Upper lobe of left lung (tissue), 4 donors: ENCODE measurements around the gene OR10AD1.

ENCODE experiments used
- EP300 ChIP-seq, 4 donors: sonication (generic); formaldehyde crosslinking; IDR thresholded peaks; one replicate each; pipeline ENCODE4 v1.5.1; 2017; ENCODE audit warnings: antibody characterized with exemption in 4 of 4, control low read depth in 2 of 4
- POLR2A ChIP-seq, 4 donors: fragments of 450-650 bp; IDR thresholded peaks; one replicate each; pipeline ENCODE4 v1.5.1; 2016 to 2017; ENCODE audit warnings: antibody characterized with exemption in 4 of 4, mild to moderate bottlenecking in 2 of 4
- TF ChIP-seq, protein P1 (sequence below), 6 experiments: fragments of 450-650 bp in 4 of 6; fragments of 200-600 bp in 2 of 6; sonication (generic) in 2 of 6; IDR thresholded peaks; one replicate each; pipeline ENCODE4 v1.5.1; 2016 to 2019; ENCODE audit warnings: antibody characterized with exemption in 6 of 6

DNA sequence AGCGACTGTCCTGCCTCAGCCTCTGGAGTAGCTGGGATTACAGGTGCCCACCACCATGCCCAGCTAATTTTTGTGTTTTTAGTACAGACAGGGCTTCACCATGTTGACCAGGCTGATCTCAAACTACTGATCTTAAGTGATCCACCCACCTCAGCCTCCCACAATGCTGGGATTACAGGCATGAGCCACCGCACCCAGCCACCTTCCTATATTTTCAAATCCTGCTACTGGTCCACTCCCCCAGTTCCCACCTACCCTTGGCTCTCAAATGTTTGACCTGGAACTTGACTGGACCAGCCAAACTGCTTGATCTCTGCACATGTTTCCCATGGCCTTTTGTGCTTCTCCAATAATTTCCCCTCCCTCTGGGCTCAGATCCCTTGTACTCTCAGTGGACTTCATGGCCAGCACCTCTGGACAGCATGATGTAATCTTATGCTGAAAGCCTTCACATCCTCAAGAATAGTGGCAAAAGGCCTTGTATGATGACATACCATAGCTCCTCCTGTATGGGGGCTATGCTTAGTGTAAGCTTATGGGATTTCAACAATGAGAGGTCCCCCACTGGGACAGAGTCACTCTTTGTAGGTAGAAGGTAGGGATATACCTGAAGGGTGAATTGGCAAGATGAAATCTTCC is 22.1 kb downstream of the OR10AD1 start:
- TF ChIP-seq, protein P1, sequence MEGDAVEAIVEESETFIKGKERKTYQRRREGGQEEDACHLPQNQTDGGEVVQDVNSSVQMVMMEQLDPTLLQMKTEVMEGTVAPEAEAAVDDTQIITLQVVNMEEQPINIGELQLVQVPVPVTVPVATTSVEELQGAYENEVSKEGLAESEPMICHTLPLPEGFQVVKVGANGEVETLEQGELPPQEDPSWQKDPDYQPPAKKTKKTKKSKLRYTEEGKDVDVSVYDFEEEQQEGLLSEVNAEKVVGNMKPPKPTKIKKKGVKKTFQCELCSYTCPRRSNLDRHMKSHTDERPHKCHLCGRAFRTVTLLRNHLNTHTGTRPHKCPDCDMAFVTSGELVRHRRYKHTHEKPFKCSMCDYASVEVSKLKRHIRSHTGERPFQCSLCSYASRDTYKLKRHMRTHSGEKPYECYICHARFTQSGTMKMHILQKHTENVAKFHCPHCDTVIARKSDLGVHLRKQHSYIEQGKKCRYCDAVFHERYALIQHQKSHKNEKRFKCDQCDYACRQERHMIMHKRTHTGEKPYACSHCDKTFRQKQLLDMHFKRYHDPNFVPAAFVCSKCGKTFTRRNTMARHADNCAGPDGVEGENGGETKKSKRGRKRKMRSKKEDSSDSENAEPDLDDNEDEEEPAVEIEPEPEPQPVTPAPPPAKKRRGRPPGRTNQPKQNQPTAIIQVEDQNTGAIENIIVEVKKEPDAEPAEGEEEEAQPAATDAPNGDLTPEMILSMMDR (IDR thresholded peaks at IDR 0.05): no peak
- no peak for TF ChIP-seq POLR2A (IDR thresholded peaks at IDR 0.05)
- TF ChIP-seq EP300 (IDR thresholded peaks at IDR 0.05): no peak
